ENCODE results near the gene TMEM200B. TPM values are rescaled to one million over a fixed set of nuclear protein-coding genes. Genes with fewer than 3 reads are reported as not detected.

The TMEM200B gene
- total and polyA plus RNA-seq, 10 of the 15 experiments (the other 5 are each of a cell fraction or from before 2014, with no cell fraction given): 0.03 to 1.4 (median 0.08) TPM; not detected in 3

DNA sequence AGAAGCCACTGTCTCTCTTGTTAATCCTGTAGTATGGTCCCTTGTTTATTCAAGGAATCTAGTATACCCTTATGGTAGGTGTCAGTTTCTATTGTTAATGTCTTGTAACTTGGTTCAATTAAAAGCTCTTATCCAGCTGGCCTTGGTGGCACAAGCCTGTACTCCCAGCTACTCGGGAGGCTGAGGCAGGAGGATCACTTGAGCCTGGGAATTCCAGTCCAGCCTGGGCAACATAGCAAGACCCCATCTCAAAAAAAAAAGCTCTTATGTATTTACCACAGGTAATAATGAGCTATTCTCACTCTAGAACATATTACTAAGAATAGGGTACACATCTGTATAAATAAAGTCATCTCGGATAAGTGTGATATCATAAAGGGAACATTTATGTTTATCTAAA is 46.5 kb downstream of the TMEM200B start:
- H3K4me2 ChIP-seq (ENCODE audit: control insufficient read depth, insufficient read depth): no peak overlapping the region
- no peak overlapping the region for H2AFZ ChIP-seq (ENCODE audit: control insufficient read depth, low read depth, low read length)
- H3K36me3 ChIP-seq (ENCODE audit: control insufficient read depth in 2 of 2, insufficient read depth in 2 of 2, low read length in 1 of 2): no peaks in the 10 kb centered on the region
- no peaks in the 10 kb centered on the region for H3K4me1 ChIP-seq (ENCODE audit: control insufficient read depth, insufficient read depth, low read length)
- no peak overlapping the region for H3K4me3 ChIP-seq
- H3K79me2 ChIP-seq (ENCODE audit: control insufficient read depth, insufficient read depth, low read length): no peaks in the 10 kb centered on the region
- WGBS (ENCODE audit: insufficient coverage, insufficient replicate concordance, low lambda C conversion rate, missing lambda C conversion rate): 91% methylated on average over 2 of the region's 2 CpGs
- no peak for DNase-seq (ENCODE audit: low read depth, low spot score)
- RAD21 ChIA-PET (ENCODE audit: unreplicated experiment): no interaction called here
- no peaks in the 10 kb centered on the region for H4K20me1 ChIP-seq (ENCODE audit: control insufficient read depth, insufficient read depth)
- intact Hi-C loops (cut with micrococcal nuclease; ENCODE audit: unreplicated experiment) (no loop called here), in situ Hi-C loops (cut with MboI) (no loop called here)
- BruUV-seq (replicated peaks): no TSS peak
- SMC1A ChIA-PET (ENCODE audit: uncharacterized antibody, unreplicated experiment): interaction anchor here (0.6 to 1.6 kb wide), 2 partner anchors 125 to 127 kb away, joined by 3 read pairs; no protein-coding TSS in a partner anchor
- no peak for FAIRE-seq
- H3K27ac ChIP-seq (ENCODE audit: control insufficient read depth, insufficient read depth): no peak overlapping the region
- H3K9ac ChIP-seq (ENCODE audit: control insufficient read depth, insufficient read depth, low read length): no peak overlapping the region
- CTCF ChIA-PET: no interaction called here
- POLR2A ChIA-PET: no interaction called here
- no peaks in the 10 kb centered on the region for H3K27me3 ChIP-seq (replicated peaks in 1 of 2; ENCODE audit: control insufficient read depth in 2 of 2, insufficient read depth in 2 of 2, low read length in 1 of 2)
- ATAC-seq: no peak
- H3K9me3 ChIP-seq (replicated peaks; ENCODE audit: control insufficient read depth, insufficient read depth, low read length): no peaks in the 10 kb centered on the region
- TF ChIP-seq HDAC6 (IDR thresholded peaks at IDR 0.05; ENCODE audit: unreplicated experiment) (no peak), IKZF1 (conservative IDR thresholded peaks at IDR 0.05) (no peak), SIX5 (IDR thresholded peaks at IDR 0.05; ENCODE audit: low read depth, low read length, severe bottlenecking) (no peak), NRF1 (conservative IDR thresholded peaks at IDR 0.05; ENCODE audit: low read depth, low read length) (no peak), IRF4 (IDR thresholded peaks at IDR 0.05; ENCODE audit: low read depth, low read length) (no peak), MYB (IDR thresholded peaks at IDR 0.05; ENCODE audit: borderline replicate concordance, low read depth, low read length) (no peak), PRDM15 (CRISPR knock-in tag; IDR thresholded peaks at IDR 0.05) (no peak), E2F8 (IDR thresholded peaks at IDR 0.05; ENCODE audit: low read depth, partially characterized antibody) (no peak), ZNF24 (IDR thresholded peaks at IDR 0.05) (no peak), POLR2AphosphoS5 (IDR thresholded peaks at IDR 0.05; ENCODE audit: low read length) (no peak), PAX8 (IDR thresholded peaks at IDR 0.05) (no peak), YY1 (IDR thresholded peaks at IDR 0.05; ENCODE audit: low read depth, low read length) (no peak)
- TF ChIP-seq, protein P1, sequence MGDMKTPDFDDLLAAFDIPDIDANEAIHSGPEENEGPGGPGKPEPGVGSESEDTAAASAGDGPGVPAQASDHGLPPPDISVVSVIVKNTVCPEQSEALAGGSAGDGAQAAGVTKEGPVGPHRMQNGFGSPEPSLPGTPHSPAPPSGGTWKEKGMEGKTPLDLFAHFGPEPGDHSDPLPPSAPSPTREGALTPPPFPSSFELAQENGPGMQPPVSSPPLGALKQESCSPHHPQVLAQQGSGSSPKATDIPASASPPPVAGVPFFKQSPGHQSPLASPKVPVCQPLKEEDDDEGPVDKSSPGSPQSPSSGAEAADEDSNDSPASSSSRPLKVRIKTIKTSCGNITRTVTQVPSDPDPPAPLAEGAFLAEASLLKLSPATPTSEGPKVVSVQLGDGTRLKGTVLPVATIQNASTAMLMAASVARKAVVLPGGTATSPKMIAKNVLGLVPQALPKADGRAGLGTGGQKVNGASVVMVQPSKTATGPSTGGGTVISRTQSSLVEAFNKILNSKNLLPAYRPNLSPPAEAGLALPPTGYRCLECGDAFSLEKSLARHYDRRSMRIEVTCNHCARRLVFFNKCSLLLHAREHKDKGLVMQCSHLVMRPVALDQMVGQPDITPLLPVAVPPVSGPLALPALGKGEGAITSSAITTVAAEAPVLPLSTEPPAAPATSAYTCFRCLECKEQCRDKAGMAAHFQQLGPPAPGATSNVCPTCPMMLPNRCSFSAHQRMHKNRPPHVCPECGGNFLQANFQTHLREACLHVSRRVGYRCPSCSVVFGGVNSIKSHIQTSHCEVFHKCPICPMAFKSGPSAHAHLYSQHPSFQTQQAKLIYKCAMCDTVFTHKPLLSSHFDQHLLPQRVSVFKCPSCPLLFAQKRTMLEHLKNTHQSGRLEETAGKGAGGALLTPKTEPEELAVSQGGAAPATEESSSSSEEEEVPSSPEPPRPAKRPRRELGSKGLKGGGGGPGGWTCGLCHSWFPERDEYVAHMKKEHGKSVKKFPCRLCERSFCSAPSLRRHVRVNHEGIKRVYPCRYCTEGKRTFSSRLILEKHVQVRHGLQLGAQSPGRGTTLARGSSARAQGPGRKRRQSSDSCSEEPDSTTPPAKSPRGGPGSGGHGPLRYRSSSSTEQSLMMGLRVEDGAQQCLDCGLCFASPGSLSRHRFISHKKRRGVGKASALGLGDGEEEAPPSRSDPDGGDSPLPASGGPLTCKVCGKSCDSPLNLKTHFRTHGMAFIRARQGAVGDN (IDR thresholded peaks at IDR 0.05): no peak
